Osteoblast (primary cell): ENCODE results near the gene TMBIM6. TPM values are rescaled to one million over a fixed set of nuclear protein-coding genes. Genes with fewer than 3 reads are reported as not detected.

Experiments used
- DNase-seq: peaks from one replicate; pipeline ENCODE4 v3.0.0; 2011; ENCODE audit warnings: low spot score, mixed read lengths; ENCODE audit not compliant: insufficient read length; ENCODE audit errors: missing footprints
- H2AFZ ChIP-seq: 2 replicates; pipeline ENCODE4 v1.6.0; 2011; ENCODE audit warnings: mild to moderate bottlenecking, low read length
- H3K27ac ChIP-seq: 2 replicates; pipeline ENCODE4 v1.5.1; 2011; ENCODE audit warnings: mild to moderate bottlenecking, low read depth, low read length, moderate library complexity
- H3K27me3 ChIP-seq: 2 replicates; pipeline ENCODE4 v1.6.0; 2012; ENCODE audit warnings: mild to moderate bottlenecking, control low read depth, inconsistent platforms, low read length, moderate library complexity; ENCODE audit not compliant: insufficient read depth
- H3K36me3 ChIP-seq: 2 replicates; pipeline ENCODE4 v1.5.1; 2011; ENCODE audit warnings: mild to moderate bottlenecking, low read length, control low read depth, moderate library complexity; ENCODE audit not compliant: insufficient read depth
- H3K4me1 ChIP-seq: 2 replicates; pipeline ENCODE4 v1.5.1; 2011; ENCODE audit warnings: mild to moderate bottlenecking, low read length, control low read depth, moderate library complexity; ENCODE audit not compliant: insufficient read depth
- H3K4me2 ChIP-seq: 2 replicates; pipeline ENCODE4 v1.6.0; 2011; ENCODE audit warnings: mild to moderate bottlenecking, low read length; ENCODE audit not compliant: insufficient read depth
- H3K4me3 ChIP-seq: fragments of 200-600 bp; sonication (generic); 3 replicates; pipeline ENCODE4 v1.5.1; 2012; ENCODE audit warnings: mild to moderate bottlenecking, low read length, inconsistent platforms; ENCODE audit not compliant: insufficient read depth
- H3K79me2 ChIP-seq: 2 replicates; pipeline ENCODE4 v1.6.0; 2012; ENCODE audit warnings: mild to moderate bottlenecking, low read length, control low read depth, inconsistent platforms; ENCODE audit not compliant: insufficient read depth
- H3K9me3 ChIP-seq: 2 replicates; pipeline ENCODE4 v1.5.1; 2011; ENCODE audit warnings: low read depth, low read length, control low read depth
- H4K20me1 ChIP-seq: 2 replicates; pipeline ENCODE4 v1.6.0; 2012; ENCODE audit warnings: mild to moderate bottlenecking, low read length, control low read depth; ENCODE audit not compliant: insufficient read depth
- CTCF ChIP-seq: IDR thresholded peaks from 2 replicates; pipeline ENCODE4 v1.5.1; 2011; ENCODE audit warnings: mild to moderate bottlenecking, low read depth, low read length, moderate library complexity; ENCODE audit errors: extremely low read depth
- total RNA-seq: library from RNA; depleted of rRNA; stranded (reverse); fragments of >200 nt; gene quantifications from 2 replicates; pipeline ENCODE4 v1.2.3, GENCODE V29; 2012

TMBIM6 gene
- total RNA-seq, 1 donor: 398 TPM

- Histone ChIP-seq H3K4me1 (peaks cover 11% of the 10 kb centered on the region), H3K36me3 (peaks cover 46% of the 10 kb centered on the region), H3K27ac (no peak overlapping the region), H3K79me2 (peaks cover 58% of the 10 kb centered on the region), H4K20me1 (peaks cover 74% of the 10 kb centered on the region), H3K4me3 (no peak overlapping the region), H3K9me3 (no peaks in the 10 kb centered on the region), H3K27me3 (no peaks in the 10 kb centered on the region), H3K4me2 (no peak overlapping the region), H2AFZ (no peak overlapping the region)
- DNase-seq: peak; percentile 18
- TF ChIP-seq CTCF: no peak
These were observed 65.0 kb downstream of the TMBIM6 start for GRCh38 chr12:49806321-49806813.

- peaks cover 63% of the 10 kb centered on the region for H3K79me2 ChIP-seq
- no peak overlapping the region for H3K4me2 ChIP-seq
- H3K27me3 ChIP-seq: no peaks in the 10 kb centered on the region
- no peak overlapping the region for H2AFZ ChIP-seq
- peaks cover 11% of the 10 kb centered on the region for H3K4me1 ChIP-seq
- no peak overlapping the region for H3K27ac ChIP-seq
- H4K20me1 ChIP-seq: peaks cover 79% of the 10 kb centered on the region
- no peak overlapping the region for H3K4me3 ChIP-seq
- H3K9me3 ChIP-seq: no peaks in the 10 kb centered on the region
- DNase-seq: no peak
- TF ChIP-seq CTCF: no peak
- peaks cover 41% of the 10 kb centered on the region for H3K36me3 ChIP-seq
These were observed 65.5 kb downstream of the TMBIM6 start for GRCh38 chr12:49806877-49807276.

- no peak for TF ChIP-seq CTCF
- DNase-seq: no peak
- peaks cover 72% of the 10 kb centered on the region for H3K79me2 ChIP-seq
- peaks cover 11% of the 10 kb centered on the region for H3K4me1 ChIP-seq
- peaks cover 31% of the 10 kb centered on the region for H3K36me3 ChIP-seq
- no peak overlapping the region for H3K4me3 ChIP-seq
- no peak overlapping the region for H3K4me2 ChIP-seq
- no peak overlapping the region for H3K27ac ChIP-seq
- H3K27me3 ChIP-seq: no peaks in the 10 kb centered on the region
- no peaks in the 10 kb centered on the region for H3K9me3 ChIP-seq
- peaks cover 89% of the 10 kb centered on the region for H4K20me1 ChIP-seq
- no peak overlapping the region for H2AFZ ChIP-seq
These were observed 66.7 kb downstream of the TMBIM6 start for GRCh38 chr12:49807991-49808580.

GRCh38 chr12:49808686-49809380 is 67.5 kb downstream of the TMBIM6 start:
- H3K27ac ChIP-seq: no peak overlapping the region
- peaks cover 85% of the 10 kb centered on the region for H4K20me1 ChIP-seq

More at GRCh38 chr12:49808686-49809380, 67.5 kb downstream of the TMBIM6 start:
- H3K27me3 ChIP-seq: no peaks in the 10 kb centered on the region
- no peak overlapping the region for H3K4me2 ChIP-seq
- peaks cover 11% of the 10 kb centered on the region for H3K4me1 ChIP-seq
- peaks cover 76% of the 10 kb centered on the region for H3K79me2 ChIP-seq
- no peaks in the 10 kb centered on the region for H3K9me3 ChIP-seq
- no peak for TF ChIP-seq CTCF
- H2AFZ ChIP-seq: no peak overlapping the region
- DNase-seq: peak; percentile 91
- H3K4me3 ChIP-seq: no peak overlapping the region
- peaks cover 23% of the 10 kb centered on the region for H3K36me3 ChIP-seq
